A549 treated with GW870086 at 1 μM for 4 hours (cell line): ENCODE measurements around the gene ATAD3B. TPM values are rescaled to one million over a fixed set of nuclear protein-coding genes. Genes with fewer than 3 reads are reported as not detected.

Experiments
- total RNA-seq: library from RNA; stranded (reverse); fragments of 200-300 nt; extraction: Qiagen RNA extraction; gene quantifications from 5 replicates; pipeline ENCODE4 v1.2.3, GENCODE V29; 2022; ENCODE audit warnings: low read depth

ATAD3B gene, protein sequence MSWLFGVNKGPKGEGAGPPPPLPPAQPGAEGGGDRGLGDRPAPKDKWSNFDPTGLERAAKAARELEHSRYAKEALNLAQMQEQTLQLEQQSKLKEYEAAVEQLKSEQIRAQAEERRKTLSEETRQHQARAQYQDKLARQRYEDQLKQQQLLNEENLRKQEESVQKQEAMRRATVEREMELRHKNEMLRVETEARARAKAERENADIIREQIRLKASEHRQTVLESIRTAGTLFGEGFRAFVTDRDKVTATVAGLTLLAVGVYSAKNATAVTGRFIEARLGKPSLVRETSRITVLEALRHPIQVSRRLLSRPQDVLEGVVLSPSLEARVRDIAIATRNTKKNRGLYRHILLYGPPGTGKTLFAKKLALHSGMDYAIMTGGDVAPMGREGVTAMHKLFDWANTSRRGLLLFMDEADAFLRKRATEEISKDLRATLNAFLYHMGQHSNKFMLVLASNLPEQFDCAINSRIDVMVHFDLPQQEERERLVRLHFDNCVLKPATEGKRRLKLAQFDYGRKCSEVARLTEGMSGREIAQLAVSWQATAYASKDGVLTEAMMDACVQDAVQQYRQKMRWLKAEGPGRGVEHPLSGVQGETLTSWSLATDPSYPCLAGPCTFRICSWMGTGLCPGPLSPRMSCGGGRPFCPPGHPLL
- 1.4 to 3.9 TPM (median 2.9 TPM) in 5 replicates for total RNA-seq

DNA sequence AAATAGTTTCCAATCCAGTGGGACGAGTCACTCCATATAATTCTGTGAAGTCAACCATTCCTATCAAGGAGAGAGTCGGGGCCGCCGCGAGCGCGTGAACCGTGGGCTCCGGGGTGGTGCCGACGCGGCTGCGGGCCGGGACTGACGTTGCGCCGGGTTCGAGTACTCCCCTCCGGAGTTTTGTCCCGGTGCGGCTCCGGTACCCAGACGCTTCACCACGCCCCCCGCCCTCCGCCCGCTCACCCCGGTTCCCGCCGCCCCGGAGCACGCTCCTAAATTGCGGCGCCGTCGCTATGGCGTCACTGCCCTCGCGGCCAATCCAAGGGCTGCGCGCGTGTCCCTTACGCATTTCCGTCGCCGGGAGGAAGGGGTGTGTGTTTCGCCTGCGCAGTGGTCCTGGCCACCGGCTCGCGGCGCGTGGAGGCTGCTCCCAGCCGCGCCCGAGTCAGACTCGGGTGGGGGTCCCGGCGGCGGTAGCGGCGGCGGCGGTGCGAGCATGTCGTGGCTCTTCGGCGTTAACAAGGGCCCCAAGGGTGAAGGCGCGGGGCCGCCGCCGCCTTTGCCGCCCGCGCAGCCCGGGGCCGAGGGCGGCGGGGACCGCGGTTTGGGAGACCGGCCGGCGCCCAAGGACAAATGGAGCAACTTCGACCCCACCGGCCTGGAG is at the start of gene ATAD3B:
Gene ATAD3B (plus strand): TSS at position 377 of the 664 bp plus-strand sequence. CDS start 120 bp downstream, at position 497.

DNA sequence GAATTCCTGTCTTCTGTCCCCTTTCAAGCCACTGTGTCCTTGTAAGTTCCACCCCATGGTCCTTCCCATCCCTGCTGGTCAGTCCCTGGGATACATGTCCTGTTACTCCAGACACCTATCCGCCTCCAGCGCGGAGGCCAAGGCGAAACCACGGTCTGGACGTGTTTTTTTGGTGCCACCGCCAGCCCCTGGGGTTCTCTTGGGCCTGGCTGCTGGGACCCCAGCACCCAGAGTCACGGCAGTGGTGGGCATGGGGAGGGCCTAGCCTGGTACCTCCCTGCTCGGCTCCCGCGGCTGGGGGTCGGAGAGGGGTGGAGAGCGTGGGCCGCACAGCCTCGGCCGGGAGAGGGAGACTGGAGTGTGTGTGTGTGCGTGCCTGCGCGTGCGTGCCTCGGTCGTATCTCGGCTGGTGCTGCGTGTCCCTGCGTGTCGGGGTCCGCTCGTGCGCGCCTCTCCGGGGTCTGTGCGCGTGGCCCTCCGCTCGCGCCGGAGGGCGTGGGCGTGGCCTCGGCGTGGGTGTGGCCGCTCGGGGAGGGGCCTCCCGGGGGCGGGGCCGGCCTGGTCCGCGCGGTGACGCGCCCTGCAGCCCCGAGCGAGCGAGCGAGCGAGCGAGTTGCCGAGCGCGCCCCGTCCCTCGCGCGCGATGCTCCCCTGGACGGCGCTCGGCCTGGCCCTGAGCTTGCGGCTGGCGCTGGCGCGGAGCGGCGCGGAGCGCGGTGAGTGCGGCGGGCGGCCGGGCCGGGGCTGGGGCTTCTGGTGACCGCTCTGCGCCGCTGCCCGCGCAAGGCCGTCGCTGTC is 36.3 kb upstream of the ATAD3B start, which contains the start of gene VWA1:
Gene VWA1 (plus strand): TSS at position 585 of the 798 bp plus-strand sequence. CDS start 59 bp downstream, at position 644.

DNA sequence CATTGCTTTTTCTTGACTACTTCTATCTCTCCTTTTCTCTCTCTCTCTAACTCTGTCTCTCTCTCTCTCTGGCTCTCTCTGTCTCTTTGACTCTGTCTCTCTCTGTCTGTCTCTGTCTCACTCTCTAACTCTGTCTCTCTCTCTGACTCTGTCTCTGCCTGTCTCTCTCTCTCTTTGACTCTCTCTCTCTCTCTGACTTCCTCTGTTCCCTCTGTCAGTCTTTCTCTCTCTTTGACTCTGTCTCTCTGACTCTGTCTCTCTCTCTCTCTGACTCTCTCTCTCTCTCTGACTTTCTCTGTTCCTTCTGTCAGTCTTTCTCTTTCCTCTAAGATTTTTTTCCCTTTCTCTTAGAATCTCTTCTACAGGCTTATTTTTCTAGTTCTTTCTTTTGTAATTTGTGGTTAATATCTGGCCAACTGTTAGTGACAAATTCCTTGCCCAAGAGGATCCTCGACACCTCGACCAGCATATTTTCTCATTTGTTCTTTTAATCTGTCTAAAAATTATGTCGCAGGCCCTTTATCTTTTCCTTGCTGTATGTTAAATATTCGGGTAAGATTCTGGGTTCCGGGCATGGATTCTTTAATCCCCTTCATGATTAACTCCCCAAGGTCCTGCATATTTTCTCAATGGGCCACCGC is 22.3 kb upstream of the ATAD3B start, which contains the start of gene ATAD3C:
Gene ATAD3C (plus strand): TSS at position 591 of the 641 bp plus-strand sequence. CDS start 995 bp downstream, outside the sequence.

DNA sequence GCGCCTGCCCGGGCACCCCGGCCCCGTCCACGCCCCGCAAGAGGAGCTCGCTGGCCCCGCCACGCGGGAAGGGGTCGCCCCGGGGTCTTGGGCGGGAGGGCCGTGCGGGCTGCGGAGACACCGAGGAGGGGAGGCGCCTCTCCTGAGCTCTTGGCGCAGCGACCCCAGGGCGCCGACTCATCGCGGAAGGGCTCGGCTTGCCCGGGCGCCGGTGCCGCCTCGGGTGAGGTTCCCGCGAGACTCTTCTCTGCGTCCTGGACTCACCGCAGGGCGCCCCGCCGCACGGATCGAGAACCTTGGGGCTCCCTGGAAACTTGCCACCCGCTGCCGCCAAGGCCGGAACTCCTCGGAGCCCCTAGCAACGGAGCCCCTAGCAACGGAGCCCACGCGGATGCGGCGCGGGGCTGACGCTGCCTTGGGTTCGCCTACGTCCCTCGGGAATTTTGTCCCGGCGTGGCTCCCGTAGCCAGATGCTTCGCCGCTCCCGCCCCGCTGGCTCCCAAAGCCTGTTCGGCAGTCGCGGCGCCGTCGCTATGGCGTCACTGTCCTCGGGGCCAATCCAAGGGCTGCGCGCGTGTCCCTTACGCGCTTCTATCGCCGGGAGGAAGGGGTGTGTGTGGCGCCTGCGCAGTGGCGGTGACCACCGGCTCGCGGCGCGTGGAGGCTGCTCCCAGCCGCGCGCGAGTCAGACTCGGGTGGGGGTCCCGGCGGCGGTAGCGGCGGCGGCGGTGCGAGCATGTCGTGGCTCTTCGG is 40.1 kb downstream of the ATAD3B start, which contains the start of gene ATAD3A:
Gene ATAD3A (plus strand): TSS at position 630 of the 753 bp plus-strand sequence. CDS start 107 bp downstream, at position 737.

DNA sequence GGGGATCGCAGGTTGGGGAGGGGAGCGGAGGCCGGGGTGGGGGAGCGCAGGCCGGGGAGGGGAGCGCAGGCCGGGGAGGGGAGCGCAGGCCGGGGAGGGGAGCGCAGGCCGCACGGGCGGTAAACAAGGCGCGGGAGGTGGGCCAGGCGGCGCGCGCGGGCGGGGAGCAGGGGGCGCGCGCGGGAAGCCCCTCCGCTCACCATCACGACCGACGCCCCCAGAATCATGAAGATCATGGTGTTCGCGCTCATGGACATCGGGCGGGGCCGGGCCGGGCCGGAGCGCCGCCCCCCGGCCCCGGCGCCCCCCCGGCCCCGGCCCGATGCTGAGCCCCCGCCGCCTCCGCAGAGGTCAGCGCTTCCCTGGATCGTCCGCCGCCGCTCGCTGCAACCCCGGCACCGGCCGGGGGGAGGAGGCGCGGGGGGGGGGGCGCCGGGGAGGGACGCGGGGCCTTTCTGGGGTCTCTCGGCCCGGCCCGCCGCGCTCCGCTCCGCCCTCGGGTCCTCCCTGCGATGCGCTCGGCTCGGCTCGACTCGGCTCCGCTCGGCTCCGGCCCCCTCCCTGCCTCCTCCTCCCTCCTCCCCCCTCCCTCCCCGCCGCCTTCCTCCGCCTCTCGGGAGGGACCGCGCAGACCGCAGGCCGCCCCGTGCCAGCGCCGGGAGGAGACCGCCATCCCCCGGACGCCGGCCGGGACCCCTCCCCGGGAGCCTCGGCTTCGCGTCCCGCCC is 68.7 kb downstream of the ATAD3B start, which contains the start of gene TMEM240:
Gene TMEM240 (minus strand): TSS at position 535 of the 728 bp plus-strand sequence. CDS start 278 bp downstream, at position 257.

Other genes starting within 250 kb of the ATAD3B start
- gene SDF4, start 239.8 kb upstream of the ATAD3B start, total RNA-seq, result 108 to 134 TPM (median 126 TPM) in 5 replicates
- gene B3GALT6, start 239.5 kb upstream of the ATAD3B start, total RNA-seq, result 11.1 to 18.4 TPM (median 17.7 TPM) in 5 replicates
- 0.98 to 1.7 TPM (median 1.6 TPM) in 5 replicates for gene C1QTNF12, start 225.0 kb upstream of the ATAD3B start, total RNA-seq
- 38.9 to 49.3 TPM (median 46.2 TPM) in 5 replicates for gene UBE2J2, start 197.9 kb upstream of the ATAD3B start, total RNA-seq
- 0.77 to 2.1 TPM (median 1.1 TPM) in 5 replicates for gene SCNN1D, start 191.3 kb upstream of the ATAD3B start, total RNA-seq
- gene ACAP3, start 163.8 kb upstream of the ATAD3B start, total RNA-seq, result 11.4 to 15.4 TPM (median 14.5 TPM) in 5 replicates
- gene PUSL1, start 163.2 kb upstream of the ATAD3B start, total RNA-seq, result 17.2 to 24.7 TPM (median 23.5 TPM) in 5 replicates
- gene INTS11, start 147.1 kb upstream of the ATAD3B start, total RNA-seq, result 45.2 to 58.3 TPM (median 56.8 TPM) in 5 replicates
- 15.6 to 23.7 TPM (median 21.0 TPM) in 5 replicates for gene CPTP, start 147.0 kb upstream of the ATAD3B start, total RNA-seq
- gene TAS1R3, start 140.5 kb upstream of the ATAD3B start, total RNA-seq, result 0.08 to 0.19 TPM (median 0.16 TPM) in 5 replicates
- gene DVL1, start 122.3 kb upstream of the ATAD3B start, total RNA-seq, result 51.2 to 74.2 TPM (median 71.4 TPM) in 5 replicates
- gene MXRA8, start 113.2 kb upstream of the ATAD3B start, total RNA-seq, result 0.11 to 0.62 TPM (median 0.56 TPM) in 4 of 5 replicates, not detected in the other
- 110 to 188 TPM (median 169 TPM) in 5 replicates for gene AURKAIP1, start 96.6 kb upstream of the ATAD3B start, total RNA-seq
- gene CCNL2, start 72.4 kb upstream of the ATAD3B start, total RNA-seq, result 43.5 to 57.6 TPM (median 53.1 TPM) in 5 replicates
- 128 to 156 TPM (median 134 TPM) in 5 replicates for gene MRPL20, start 64.5 kb upstream of the ATAD3B start, total RNA-seq
- gene ANKRD65, start 50.5 kb upstream of the ATAD3B start, total RNA-seq, result 0.06 TPM in 1 of 5 replicates, not detected in the others
- 4.4 to 16.3 TPM (median 14.5 TPM) in 5 replicates for gene VWA1, start 36.1 kb upstream of the ATAD3B start, total RNA-seq
- gene ATAD3C, start 22.1 kb upstream of the ATAD3B start, total RNA-seq, result not detected in 5 replicates
- gene ATAD3A, start 40.4 kb downstream of the ATAD3B start, total RNA-seq, result 28.5 to 39.6 TPM (median 37.7 TPM) in 5 replicates
- gene TMEM240, start 68.9 kb downstream of the ATAD3B start, total RNA-seq, result 0.39 to 0.81 TPM (median 0.44 TPM) in 4 of 5 replicates, not detected in the other
- gene SSU72, start 103.1 kb downstream of the ATAD3B start, total RNA-seq, result 84.7 to 113 TPM (median 104 TPM) in 5 replicates
- gene FNDC10, start 128.4 kb downstream of the ATAD3B start, total RNA-seq, result 5.4 to 8.5 TPM (median 8.1 TPM) in 5 replicates
- 8.4 to 19.3 TPM (median 17.3 TPM) in 5 replicates for gene MIB2, start 143.7 kb downstream of the ATAD3B start, total RNA-seq
- gene MMP23B, start 160.4 kb downstream of the ATAD3B start, total RNA-seq, result 0.51 to 0.88 TPM (median 0.54 TPM) in 5 replicates
- 23.7 to 26.4 TPM (median 23.8 TPM) in 5 replicates for gene CDK11B, start 187.2 kb downstream of the ATAD3B start, total RNA-seq
- 9.1 to 12.8 TPM (median 12.1 TPM) in 5 replicates for gene SLC35E2B, start 221.0 kb downstream of the ATAD3B start, total RNA-seq